OCI-LY1 (cell line): Measurements from ENCODE around the gene ZNF471.

Experiments used
- H2AFZ ChIP-seq: fragments of 200-600 bp; sonication (generic), shearing (Covaris generic); 2 replicates; pipeline ENCODE4 v1.6.0; 2014; ENCODE audit warnings: antibody characterized with exemption, mild to moderate bottlenecking, low read length
- H3F3A ChIP-seq: fragments of 200-600 bp; sonication (generic), shearing (Covaris generic); 2 replicates; pipeline ENCODE4 v1.6.0; 2014; ENCODE audit warnings: mild to moderate bottlenecking, antibody characterized with exemption, low read length, moderate library complexity; ENCODE audit not compliant: insufficient read depth
- H3K27ac ChIP-seq: fragments of 200-600 bp; sonication (generic); 2 replicates; pipeline ENCODE4 v1.5.1; 2014; ENCODE audit warnings: low read length, mixed run types, mild to moderate bottlenecking, low read depth; ENCODE audit not compliant: poor library complexity, severe bottlenecking
- H3K27me3 ChIP-seq: fragments of 200-600 bp; sonication (generic); 2 replicates; pipeline ENCODE4 v1.6.0; 2014; ENCODE audit warnings: antibody characterized with exemption, mild to moderate bottlenecking, low read length, moderate library complexity; ENCODE audit not compliant: insufficient read depth
- H3K36me3 ChIP-seq: fragments of 200-600 bp; sonication (generic); 2 replicates; pipeline ENCODE4 v1.6.1; 2014; ENCODE audit warnings: mild to moderate bottlenecking, antibody characterized with exemption, low read length, moderate library complexity, mixed read lengths; ENCODE audit not compliant: insufficient read depth
- H3K4me1 ChIP-seq: fragments of 200-600 bp; sonication (generic); 2 replicates; pipeline ENCODE4 v1.5.1; 2014; ENCODE audit warnings: mild to moderate bottlenecking, low read length, moderate library complexity; ENCODE audit not compliant: insufficient read depth, severe bottlenecking
- H3K4me2 ChIP-seq: fragments of 200-600 bp; sonication (generic), shearing (Covaris generic); 2 replicates; pipeline ENCODE4 v1.6.1; 2014; ENCODE audit warnings: low read length
- H3K4me3 ChIP-seq: fragments of 200-600 bp; sonication (generic); 2 replicates; pipeline ENCODE4 v1.5.1; 2014; ENCODE audit warnings: low read length, low read depth, mild to moderate bottlenecking, mixed read lengths; ENCODE audit not compliant: poor library complexity, severe bottlenecking
- H3K79me2 ChIP-seq: fragments of 200-600 bp; shearing (Covaris generic); 2 replicates; pipeline ENCODE4 v1.6.1; 2016; ENCODE audit warnings: mixed run types, low read length, mixed read lengths; ENCODE audit not compliant: insufficient read depth
- H3K9ac ChIP-seq: fragments of 200-600 bp; sonication (generic), shearing (Covaris generic); 2 replicates; pipeline ENCODE4 v1.6.1; 2014; ENCODE audit warnings: mild to moderate bottlenecking, low read length, mixed read lengths
- H3K9me2 ChIP-seq: fragments of 200-600 bp; sonication (generic), shearing (Covaris generic); 2 replicates; pipeline ENCODE4 v1.6.1; 2014; ENCODE audit warnings: low read depth, mild to moderate bottlenecking, low read length, mixed read lengths
- H3K9me3 ChIP-seq: fragments of 200-600 bp; shearing (Covaris generic); 2 replicates; pipeline ENCODE4 v1.6.1; 2014; ENCODE audit warnings: low read length, mixed read lengths
- H4K20me1 ChIP-seq: fragments of 200-600 bp; sonication (generic), shearing (Covaris generic); 2 replicates; pipeline ENCODE4 v1.6.0; 2016; ENCODE audit warnings: mild to moderate bottlenecking, low read length; ENCODE audit not compliant: insufficient read depth
- EZH2 ChIP-seq: fragments of 200-600 bp; sonication (generic), shearing (Covaris generic); IDR thresholded peaks from 2 replicates; pipeline ENCODE4 v1.8.0; 2017; ENCODE audit warnings: borderline replicate concordance, mixed run types, mild to moderate bottlenecking, antibody characterized with exemption, low read length, moderate library complexity, mixed read lengths
- TF ChIP-seq, protein P1 (sequence below): fragments of 200-600 bp; sonication (generic), shearing (Covaris generic); IDR thresholded peaks from 2 replicates; pipeline ENCODE4 v1.5.1; 2017; ENCODE audit warnings: mild to moderate bottlenecking, antibody characterized with exemption, low read length, moderate library complexity, mixed read lengths

Gene ZNF471

DNA sequence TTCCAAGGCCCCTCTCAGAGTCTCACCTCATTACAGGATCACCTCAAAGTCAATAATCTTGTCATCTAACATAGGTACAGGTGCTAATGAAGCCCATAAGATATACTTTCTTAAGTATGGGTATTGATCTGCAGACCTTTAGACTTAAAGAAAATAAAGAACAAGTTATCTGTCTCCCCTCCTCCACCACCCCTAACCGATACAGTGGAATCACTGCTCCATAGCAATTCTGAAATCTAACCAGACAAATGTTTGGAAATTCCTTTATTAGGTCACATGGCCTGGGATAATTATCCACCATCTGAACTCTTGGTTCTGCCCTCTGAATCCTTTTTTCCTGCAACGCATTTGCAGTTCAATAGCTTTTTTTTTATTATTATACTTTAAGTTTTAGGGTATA is 55.1 kb downstream of the ZNF471 start:
- H4K20me1 ChIP-seq: no peaks in the 10 kb centered on the region
- no peak overlapping the region for H3K27ac ChIP-seq
- H3F3A ChIP-seq: no peaks in the 10 kb centered on the region
- no peaks in the 10 kb centered on the region for H3K36me3 ChIP-seq
- H3K4me1 ChIP-seq: no peaks in the 10 kb centered on the region
- no peaks in the 10 kb centered on the region for H3K9me2 ChIP-seq
- no peaks in the 10 kb centered on the region for H3K27me3 ChIP-seq
- H2AFZ ChIP-seq: no peak overlapping the region
- 0 out of 2 replicates have a peak, but pooled peaks cover 8% of the 10 kb centered on the region for H3K9me3 ChIP-seq
- TF ChIP-seq EZH2: no peak
- TF ChIP-seq, protein P1, sequence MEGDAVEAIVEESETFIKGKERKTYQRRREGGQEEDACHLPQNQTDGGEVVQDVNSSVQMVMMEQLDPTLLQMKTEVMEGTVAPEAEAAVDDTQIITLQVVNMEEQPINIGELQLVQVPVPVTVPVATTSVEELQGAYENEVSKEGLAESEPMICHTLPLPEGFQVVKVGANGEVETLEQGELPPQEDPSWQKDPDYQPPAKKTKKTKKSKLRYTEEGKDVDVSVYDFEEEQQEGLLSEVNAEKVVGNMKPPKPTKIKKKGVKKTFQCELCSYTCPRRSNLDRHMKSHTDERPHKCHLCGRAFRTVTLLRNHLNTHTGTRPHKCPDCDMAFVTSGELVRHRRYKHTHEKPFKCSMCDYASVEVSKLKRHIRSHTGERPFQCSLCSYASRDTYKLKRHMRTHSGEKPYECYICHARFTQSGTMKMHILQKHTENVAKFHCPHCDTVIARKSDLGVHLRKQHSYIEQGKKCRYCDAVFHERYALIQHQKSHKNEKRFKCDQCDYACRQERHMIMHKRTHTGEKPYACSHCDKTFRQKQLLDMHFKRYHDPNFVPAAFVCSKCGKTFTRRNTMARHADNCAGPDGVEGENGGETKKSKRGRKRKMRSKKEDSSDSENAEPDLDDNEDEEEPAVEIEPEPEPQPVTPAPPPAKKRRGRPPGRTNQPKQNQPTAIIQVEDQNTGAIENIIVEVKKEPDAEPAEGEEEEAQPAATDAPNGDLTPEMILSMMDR: no peak
- no peak overlapping the region for H3K4me2 ChIP-seq
- no peaks in the 10 kb centered on the region for H3K79me2 ChIP-seq
- no peak overlapping the region for H3K9ac ChIP-seq
- H3K4me3 ChIP-seq: no peak overlapping the region

DNA sequence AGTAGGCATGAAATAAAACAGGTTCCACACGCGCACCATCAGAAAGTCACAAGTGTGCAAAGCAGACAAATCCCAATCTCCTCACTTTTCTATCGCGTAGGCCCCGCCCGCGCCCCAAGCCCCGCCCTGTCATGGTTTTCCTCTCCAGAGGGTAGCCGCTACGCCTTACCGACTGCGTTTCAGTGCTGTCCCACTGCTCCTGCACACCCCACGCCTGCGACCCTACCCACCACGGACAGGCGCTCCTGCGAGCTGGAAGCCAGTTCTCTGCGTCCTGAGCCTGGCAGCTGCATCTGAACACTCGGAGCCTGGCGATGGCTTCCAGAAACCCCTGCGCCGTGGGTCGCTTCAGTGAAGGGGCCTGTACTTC is 59.2 kb downstream of the ZNF471 start:
- Histone ChIP-seq H3K4me3 (no peak overlapping the region), H3K9me3 (0 out of 2 replicates have a peak, but pooled peaks cover 8% of the 10 kb centered on the region), H3K4me1 (no peaks in the 10 kb centered on the region), H4K20me1 (no peaks in the 10 kb centered on the region), H3K36me3 (no peaks in the 10 kb centered on the region), H3K79me2 (no peaks in the 10 kb centered on the region), H3F3A (no peaks in the 10 kb centered on the region), H3K9me2 (no peaks in the 10 kb centered on the region), H3K27ac (no peak overlapping the region), H3K4me2 (no peak overlapping the region), H2AFZ (no peak overlapping the region), H3K9ac (no peak overlapping the region), H3K27me3 (no peaks in the 10 kb centered on the region)
- TF ChIP-seq, protein P1: no peak
- no peak for TF ChIP-seq EZH2

DNA sequence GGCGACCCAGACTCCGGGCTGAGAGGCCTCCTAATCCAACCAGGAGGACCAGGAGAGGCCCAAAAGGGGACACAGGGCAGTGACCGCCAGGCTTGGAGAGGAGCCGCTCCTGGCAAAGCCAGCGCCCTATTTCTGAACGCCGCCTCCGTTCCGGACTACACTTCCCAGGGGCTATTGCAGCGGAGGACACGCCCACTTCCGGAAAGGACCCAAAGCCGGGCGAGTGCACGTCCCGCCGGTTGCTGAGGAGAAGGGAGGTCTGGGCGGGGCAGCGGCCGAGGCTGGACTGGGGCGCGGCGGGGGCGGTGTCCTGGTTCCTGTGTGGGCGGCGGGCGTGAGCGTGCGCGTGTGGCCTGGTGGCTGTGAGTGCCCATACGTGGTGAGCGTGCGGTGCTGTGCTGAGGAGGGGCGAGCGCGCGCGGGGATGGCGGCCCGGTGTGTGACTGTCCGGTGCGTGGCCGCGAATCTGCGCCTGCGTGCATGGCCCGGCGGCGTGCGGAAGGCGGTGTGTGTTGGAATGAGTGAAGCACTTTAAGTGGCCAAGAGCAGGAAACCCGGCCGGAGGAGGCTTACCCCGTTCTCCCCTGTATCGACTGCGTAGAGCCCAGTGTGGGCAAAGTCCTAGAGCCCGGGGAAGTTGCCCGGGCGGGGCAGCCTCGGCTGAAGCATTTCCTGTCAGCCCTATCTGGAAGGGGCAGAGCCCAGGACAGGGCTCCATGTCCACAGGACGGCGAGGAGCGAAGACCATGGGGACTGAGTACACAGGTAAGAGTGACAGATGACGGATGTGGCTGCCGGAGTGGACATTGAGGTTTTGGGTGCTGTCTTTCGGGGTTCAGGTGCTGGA is 59.8 kb downstream of the ZNF471 start, which contains the start of gene ZNF470:
Gene ZNF470, plus strand, starts transcription at position 195 of the 847 bp plus-strand sequence. CDS start 2,844 bp downstream, outside the sequence.
- H3K27me3 ChIP-seq: no peaks in the 10 kb centered on the region
- no peaks in the 10 kb centered on the region for H3K9me2 ChIP-seq
- H3F3A ChIP-seq: no peaks in the 10 kb centered on the region
- no peaks in the 10 kb centered on the region for H3K36me3 ChIP-seq
- no peaks in the 10 kb centered on the region for H3K4me1 ChIP-seq
- no peaks in the 10 kb centered on the region for H4K20me1 ChIP-seq
- no peak within 1 kb of the TSS for H3K9ac ChIP-seq
- no peak for TF ChIP-seq EZH2
- TF ChIP-seq, protein P1: no peak
- no peak within 1 kb of the TSS for H3K4me2 ChIP-seq
- no peaks in the 10 kb centered on the region for H3K79me2 ChIP-seq
- no peak within 1 kb of the TSS for H3K4me3 ChIP-seq
- H3K27ac ChIP-seq: no peak within 1 kb of the TSS
- 0 out of 2 replicates have a peak, but pooled peaks cover 8% of the 10 kb centered on the region for H3K9me3 ChIP-seq
- no peak within 1 kb of the TSS for H2AFZ ChIP-seq
